Neuronal stem cell (in vitro differentiated cells): Measurements from ENCODE around the gene ENOX2.

Experiments
- DNase-seq: peaks from one replicate; pipeline ENCODE4 v3.0.0-alpha.2; 2013; ENCODE audit warnings: low spot score
- H2AFZ ChIP-seq: one replicate; pipeline ENCODE4 v1.6.1; 2013; ENCODE audit warnings: mild to moderate bottlenecking, low read length, inconsistent platforms
- H2AK5ac ChIP-seq: 2 replicates; pipeline ENCODE4 v1.6.1; 2013; ENCODE audit warnings: low read depth, mild to moderate bottlenecking, inconsistent platforms, low read length, moderate library complexity, mixed read lengths
- H2BK120ac ChIP-seq: 2 replicates; pipeline ENCODE4 v1.6.1; 2013; ENCODE audit warnings: low read depth, mild to moderate bottlenecking, inconsistent platforms, low read length, moderate library complexity, mixed read lengths
- H2BK12ac ChIP-seq: one replicate; pipeline ENCODE4 v1.6.1; 2013; ENCODE audit warnings: low read length, inconsistent platforms
- H2BK15ac ChIP-seq: 2 replicates; pipeline ENCODE4 v1.6.1; 2013; ENCODE audit warnings: mild to moderate bottlenecking, low read length, inconsistent platforms, mixed read lengths
- H2BK5ac ChIP-seq: one replicate; pipeline ENCODE4 v1.6.1; 2013; ENCODE audit warnings: inconsistent platforms, mild to moderate bottlenecking, low read length, moderate library complexity
- H3K14ac ChIP-seq: one replicate; pipeline ENCODE4 v1.6.1; 2013; ENCODE audit warnings: low read length, inconsistent platforms
- H3K18ac ChIP-seq: 2 replicates; pipeline ENCODE4 v1.6.1; 2013; ENCODE audit warnings: low read length, inconsistent platforms
- H3K23ac ChIP-seq: 2 replicates; pipeline ENCODE4 v1.6.1; 2013; ENCODE audit warnings: low read depth, mild to moderate bottlenecking, mixed read lengths, low read length, inconsistent platforms; ENCODE audit not compliant: poor library complexity
- H3K27ac ChIP-seq: replicated peaks from 3 replicates; pipeline ENCODE4 v1.5.1; 2013; ENCODE audit warnings: low read length, inconsistent platforms
- H3K27me3 ChIP-seq, 3 experiments: 2 replicates each; pipeline ENCODE4 v1.6.1; 2013; ENCODE audit warnings: low read length in 3 of 3, mild to moderate bottlenecking in 2 of 3, inconsistent platforms in 1 of 3, low read depth in 1 of 3, mixed read lengths in 1 of 3, moderate library complexity in 1 of 3; ENCODE audit not compliant: control insufficient read depth in 3 of 3, insufficient read depth in 3 of 3
- H3K36me3 ChIP-seq, 2 donors: replicated peaks in 1 of 2; 2 replicates each; pipeline ENCODE4 v1.6.1; 2013; ENCODE audit warnings: low read length in 2 of 2; ENCODE audit not compliant: control insufficient read depth in 2 of 2, insufficient read depth in 2 of 2
- H3K4ac ChIP-seq: 2 replicates; pipeline ENCODE4 v1.6.1; 2013; ENCODE audit warnings: inconsistent platforms, mild to moderate bottlenecking, low read length, moderate library complexity
- H3K4me1 ChIP-seq, 2 donors: 1 replicate in 1 of 2; 2 replicates in 1 of 2; pipeline ENCODE4 v1.6.1; 2013; ENCODE audit warnings: low read length in 2 of 2, low read depth in 1 of 2; ENCODE audit not compliant: control insufficient read depth in 2 of 2, insufficient read depth in 1 of 2
- H3K4me2 ChIP-seq: one replicate; pipeline ENCODE4 v1.6.1; 2013; ENCODE audit warnings: mild to moderate bottlenecking, low read length, inconsistent platforms; ENCODE audit not compliant: insufficient read depth, poor library complexity, severe bottlenecking
- H3K4me3 ChIP-seq, 2 donors: 2 replicates each; pipeline ENCODE4 v1.5.1; 2013; ENCODE audit warnings: low read length in 2 of 2, mild to moderate bottlenecking in 2 of 2, inconsistent platforms in 1 of 2, moderate library complexity in 1 of 2
- H3K79me1 ChIP-seq: one replicate; pipeline ENCODE4 v1.6.1; 2013; ENCODE audit warnings: low read depth, mild to moderate bottlenecking, inconsistent platforms, low read length, moderate library complexity
- H3K9ac ChIP-seq: one replicate; pipeline ENCODE4 v1.6.1; 2013; ENCODE audit warnings: mild to moderate bottlenecking, low read depth, low read length, inconsistent platforms; ENCODE audit not compliant: poor library complexity
- H3K9me3 ChIP-seq, 2 donors: replicated peaks in 1 of 2; 2 replicates each; pipeline versions ENCODE3 to v1.6.1; 2013; ENCODE audit warnings: low read length in 2 of 2, mild to moderate bottlenecking in 2 of 2, inconsistent platforms in 1 of 2, low read depth in 1 of 2, mixed read lengths in 1 of 2, moderate library complexity in 1 of 2; ENCODE audit not compliant: control insufficient read depth in 2 of 2, insufficient read depth in 1 of 2
- H4K8ac ChIP-seq: one replicate; pipeline ENCODE4 v1.6.1; 2013; ENCODE audit warnings: low read depth, mild to moderate bottlenecking, inconsistent platforms, low read length, moderate library complexity
- H4K91ac ChIP-seq: one replicate; pipeline ENCODE4 v1.6.1; 2013; ENCODE audit warnings: low read length, low read depth, mild to moderate bottlenecking, inconsistent platforms; ENCODE audit not compliant: poor library complexity
- WGBS, 2 donors: extraction: QIAGEN DNeasy Blood & Tissue Kit; methylation state at CpG; one replicate each; pipeline ENCODE4 v1.1.7; 2013; ENCODE audit warnings: missing lambda C conversion rate in 2 of 2, mixed read lengths in 1 of 2; ENCODE audit not compliant: insufficient read length in 2 of 2, insufficient replicate concordance in 1 of 2; ENCODE audit errors: extremely low coverage in 2 of 2; 5-methylcytosine and 5-hydroxymethylcytosine counted together

ENOX2 gene

DNA sequence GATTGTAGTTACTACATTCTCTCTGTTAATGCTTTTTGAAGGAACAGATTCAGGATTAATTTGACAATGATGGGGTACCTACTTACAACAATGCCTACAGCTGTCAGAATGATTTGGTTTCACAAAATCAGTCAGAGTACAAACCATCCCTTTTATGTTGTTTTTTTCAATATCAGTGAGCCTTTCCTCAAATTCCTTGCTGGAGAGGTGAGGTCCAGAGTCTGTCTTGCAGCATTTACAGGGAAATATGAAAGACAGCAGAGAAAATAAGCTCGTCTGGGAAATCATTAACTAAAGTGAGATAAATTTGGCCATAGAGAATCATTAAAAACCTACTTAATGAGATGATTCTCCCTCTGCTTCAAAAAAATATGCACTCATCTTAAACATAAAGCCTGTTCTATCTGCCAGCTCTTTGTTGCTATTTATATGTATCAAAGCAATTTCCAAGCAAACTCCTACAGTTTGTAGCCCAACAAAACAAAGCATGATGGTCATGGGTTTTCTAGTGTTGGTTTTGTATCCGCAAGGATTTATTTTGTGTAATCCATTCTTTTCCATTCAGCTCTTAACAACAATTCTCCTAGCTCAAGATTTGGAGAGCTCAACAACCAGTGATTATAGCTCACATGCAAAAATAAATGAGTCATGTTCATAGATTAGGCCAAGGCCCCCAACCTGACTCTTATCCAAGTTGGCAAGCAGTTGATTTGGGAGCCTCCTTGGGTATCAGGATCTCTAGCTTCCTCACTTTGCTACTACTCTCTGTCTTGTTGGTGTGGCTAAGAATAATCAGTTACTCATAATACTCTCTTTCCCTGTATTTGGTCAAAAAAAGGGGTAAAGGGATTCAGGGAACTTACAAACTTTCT lies 222.6 kb downstream of the ENOX2 start:
- Histone ChIP-seq H3K9me3 (no peaks in the 10 kb centered on the region), H2AK5ac (no peak overlapping the region), H2BK120ac (no peak overlapping the region), H2AFZ (no peak overlapping the region), H3K4ac (no peak overlapping the region), H3K27ac (no peak overlapping the region), H3K14ac (no peak overlapping the region), H3K36me3 (no peaks in the 10 kb centered on the region), H3K79me1 (no peaks in the 10 kb centered on the region), H3K4me2 (no peak overlapping the region), H4K91ac (no peak overlapping the region), H3K9ac (no peak overlapping the region), H2BK12ac (no peak overlapping the region), H2BK5ac (no peak overlapping the region), H3K18ac (no peak overlapping the region), H3K4me1 (no peaks in the 10 kb centered on the region), H3K4me3 (no peak overlapping the region), H2BK15ac (no peak overlapping the region), H4K8ac (no peak overlapping the region), H3K27me3 (no peaks in the 10 kb centered on the region), H3K23ac (no peak overlapping the region)
- no peak for DNase-seq
- no CpG with 5 or more reads among the region's 2 CpGs for WGBS, 2 donors

DNA sequence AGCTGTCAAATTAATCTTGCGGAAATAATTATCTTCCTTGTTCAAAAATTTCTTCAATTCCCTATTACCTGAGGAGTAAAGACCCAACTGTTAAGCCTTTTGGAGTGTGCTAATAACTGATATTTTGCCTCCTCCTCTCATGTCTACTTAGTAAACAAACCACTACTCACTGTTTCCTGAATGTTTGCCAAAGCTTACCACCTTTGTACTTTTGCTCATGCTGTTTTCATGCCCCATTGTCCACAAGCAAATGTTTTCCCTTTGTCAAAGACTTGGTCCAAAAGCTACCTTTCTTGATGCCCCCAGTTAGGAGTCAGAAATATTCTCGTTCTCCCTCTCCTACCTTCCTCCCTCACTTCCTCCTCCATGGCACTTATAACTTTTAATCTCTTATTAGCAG lies 226.1 kb downstream of the ENOX2 start:
- no peak overlapping the region for H2AFZ ChIP-seq
- H3K79me1 ChIP-seq = no peaks in the 10 kb centered on the region
- no peak overlapping the region for H3K4ac ChIP-seq
- H3K4me3 ChIP-seq = no peak overlapping the region
- no peak overlapping the region for H3K23ac ChIP-seq
- H3K4me1 ChIP-seq = no peaks in the 10 kb centered on the region
- H3K27me3 ChIP-seq = no peaks in the 10 kb centered on the region
- peaks cover 0 to 3% of the 10 kb centered on the region in 2 donors for H3K9me3 ChIP-seq
- no CpG with 5 or more reads among the region's 2 CpGs for WGBS, 2 donors
- H3K4me2 ChIP-seq = no peak overlapping the region
- no peak overlapping the region for H4K8ac ChIP-seq
- H2BK120ac ChIP-seq = no peak overlapping the region
- H3K14ac ChIP-seq = no peak overlapping the region
- H4K91ac ChIP-seq = no peak overlapping the region
- no peak overlapping the region for H2BK12ac ChIP-seq
- no peak overlapping the region for H2AK5ac ChIP-seq
- no peak overlapping the region for H3K18ac ChIP-seq
- DNase-seq = no peak
- no peak overlapping the region for H2BK15ac ChIP-seq
- no peak overlapping the region for H3K9ac ChIP-seq
- no peak overlapping the region for H2BK5ac ChIP-seq
- H3K36me3 ChIP-seq = no peaks in the 10 kb centered on the region
- no peak overlapping the region for H3K27ac ChIP-seq

DNA sequence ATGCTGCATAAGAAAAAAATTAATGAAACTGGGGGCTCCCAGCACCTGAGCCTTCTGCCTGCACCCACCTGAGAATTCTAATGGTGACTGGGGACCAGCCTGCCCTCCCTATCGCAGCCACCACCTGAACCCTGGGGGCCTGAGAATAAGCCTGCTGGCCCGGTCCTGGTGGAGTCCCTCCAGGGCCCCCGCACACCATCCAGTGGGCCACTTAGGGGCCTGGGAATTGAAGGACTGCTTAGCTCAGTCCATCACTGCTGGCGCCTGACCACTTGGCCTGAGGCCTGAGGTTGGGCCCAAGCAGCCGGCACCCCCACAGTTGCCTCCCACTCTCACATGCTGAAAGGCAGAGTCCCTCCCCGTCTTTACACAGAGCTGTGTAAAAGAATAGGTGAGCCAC lies 230.8 kb downstream of the ENOX2 start:
- no peak overlapping the region for H3K27ac ChIP-seq
- H2AFZ ChIP-seq = no peak overlapping the region
- no peak overlapping the region for H3K4me2 ChIP-seq
- H3K4me3 ChIP-seq = no peak overlapping the region
- no peaks in the 10 kb centered on the region for H3K79me1 ChIP-seq
- H3K14ac ChIP-seq = no peak overlapping the region
- H2BK15ac ChIP-seq = no peak overlapping the region
- H3K27me3 ChIP-seq = no peaks in the 10 kb centered on the region
- peaks cover 0 to 3% of the 10 kb centered on the region in 2 donors for H3K9me3 ChIP-seq
- no peak overlapping the region for H2BK12ac ChIP-seq
- no peak overlapping the region for H3K4ac ChIP-seq
- no peak overlapping the region for H4K8ac ChIP-seq
- H3K18ac ChIP-seq = no peak overlapping the region
- H3K23ac ChIP-seq = no peak overlapping the region
- H2BK5ac ChIP-seq = no peak overlapping the region
- no CpG with 5 or more reads among the region's 6 CpGs for WGBS, 2 donors
- no peak overlapping the region for H4K91ac ChIP-seq
- H3K36me3 ChIP-seq = peaks cover 0 to 3% of the 10 kb centered on the region in 2 donors
- no peak overlapping the region for H2BK120ac ChIP-seq
- no peak overlapping the region for H2AK5ac ChIP-seq
- DNase-seq = no peak
- no peak overlapping the region for H3K9ac ChIP-seq
- no peaks in the 10 kb centered on the region for H3K4me1 ChIP-seq

DNA sequence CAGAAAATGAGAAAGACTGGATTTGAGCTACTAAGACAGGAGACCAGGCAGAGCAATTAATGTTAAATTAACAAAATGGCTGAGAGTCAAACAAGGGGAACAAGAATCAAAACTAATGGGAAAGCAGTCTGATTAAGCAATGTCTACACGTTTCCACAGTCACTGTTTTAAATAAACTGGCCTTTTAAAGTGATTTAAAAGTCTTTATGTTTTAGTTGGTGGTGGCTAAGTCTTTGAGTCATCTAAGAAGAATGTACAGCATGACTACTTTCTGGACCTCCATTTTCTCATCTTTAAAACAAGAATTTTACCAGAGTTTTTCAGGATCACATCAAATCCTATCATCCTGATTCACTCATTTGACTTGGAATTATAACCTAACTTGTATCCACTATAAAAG lies 233.8 kb downstream of the ENOX2 start:
- no peaks in the 10 kb centered on the region for H3K4me1 ChIP-seq
- no peak overlapping the region for H2AK5ac ChIP-seq
- no peak overlapping the region for H3K4ac ChIP-seq
- no peak overlapping the region for H3K18ac ChIP-seq
- H2BK12ac ChIP-seq = no peak overlapping the region
- peaks cover 0 to 5% of the 10 kb centered on the region in 2 donors for H3K36me3 ChIP-seq
- WGBS, 2 donors = no CpG with 5 or more reads among the region's 1 CpG
- H2BK15ac ChIP-seq = no peak overlapping the region
- H3K23ac ChIP-seq = no peak overlapping the region
- no peak overlapping the region for H3K9ac ChIP-seq
- H2AFZ ChIP-seq = no peak overlapping the region
- H3K27ac ChIP-seq = no peak overlapping the region
- H2BK120ac ChIP-seq = no peak overlapping the region
- no peaks in the 10 kb centered on the region for H3K79me1 ChIP-seq
- no peaks in the 10 kb centered on the region for H3K27me3 ChIP-seq
- H3K4me2 ChIP-seq = no peak overlapping the region
- peaks cover 0 to 3% of the 10 kb centered on the region in 2 donors for H3K9me3 ChIP-seq
- no peak overlapping the region for H4K91ac ChIP-seq
- no peak for DNase-seq
- no peak overlapping the region for H2BK5ac ChIP-seq
- no peak overlapping the region for H3K14ac ChIP-seq
- H4K8ac ChIP-seq = no peak overlapping the region
- H3K4me3 ChIP-seq = no peak overlapping the region
